Effector memory CD4-positive, alpha-beta T cell (primary cell): Measurements from ENCODE around the gene LGALS9B.
"Not testable (repeated sequence)": the region's sequence is repeated elsewhere in the genome, so short reads cannot be mapped to it uniquely, and the experiment has no call there.

Source experiments
- DNase-seq, 3 donors: peaks; one replicate each; pipeline ENCODE4 v3.0.0-alpha.2; 2020
- H3K27ac ChIP-seq: 2 replicates; pipeline ENCODE4 v1.7.0; 2013; ENCODE audit warnings: mild to moderate bottlenecking, low read length, moderate library complexity; ENCODE audit not compliant: insufficient read depth, poor library complexity, severe bottlenecking
- H3K27me3 ChIP-seq: replicated peaks from 2 replicates; pipeline ENCODE4 v1.7.0; 2013; ENCODE audit warnings: mild to moderate bottlenecking, low read length; ENCODE audit not compliant: insufficient read depth, control insufficient read depth, poor library complexity, severe bottlenecking
- H3K36me3 ChIP-seq: 2 replicates; pipeline ENCODE4 v1.7.0; 2013; ENCODE audit warnings: mild to moderate bottlenecking, low read length, moderate library complexity; ENCODE audit not compliant: control insufficient read depth, insufficient read depth
- H3K4me1 ChIP-seq: 2 replicates; pipeline ENCODE4 v1.7.0; 2013; ENCODE audit warnings: low read length, mild to moderate bottlenecking; ENCODE audit not compliant: control insufficient read depth, insufficient read depth, poor library complexity, severe bottlenecking
- H3K4me3 ChIP-seq: 2 replicates; pipeline ENCODE4 v1.7.0; 2013; ENCODE audit warnings: low read length, low read depth, mild to moderate bottlenecking; ENCODE audit not compliant: insufficient read depth, poor library complexity, severe bottlenecking
- H3K9me3 ChIP-seq: 2 replicates; pipeline ENCODE4 v1.7.0; 2013; ENCODE audit warnings: mild to moderate bottlenecking, low read length, moderate library complexity; ENCODE audit not compliant: control insufficient read depth

The LGALS9B gene

DNA sequence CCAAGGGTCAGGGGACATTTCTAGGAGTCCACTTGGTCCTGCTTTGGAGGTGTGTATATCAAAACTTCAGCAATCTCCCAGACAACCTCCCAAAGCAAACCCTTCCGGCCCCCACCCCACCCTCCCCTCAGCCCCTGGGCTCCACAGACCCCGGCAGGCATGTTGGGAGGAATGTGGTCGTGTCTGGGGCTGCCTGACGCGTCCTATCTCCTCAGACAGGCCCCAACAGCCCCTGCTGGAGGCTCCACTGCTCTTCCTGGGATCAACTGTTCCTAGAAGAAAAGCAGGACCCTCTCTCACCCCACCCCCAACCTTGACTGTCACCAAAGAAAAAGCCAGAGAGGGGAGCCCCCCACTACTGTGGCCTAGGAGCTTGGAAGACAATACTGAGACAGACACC is 28.1 kb upstream of the LGALS9B start:
- H3K4me1 ChIP-seq, DNase-seq, H3K4me3 ChIP-seq, H3K27me3 ChIP-seq, H3K27ac ChIP-seq, H3K9me3 ChIP-seq, H3K36me3 ChIP-seq: not testable (repeated sequence)

DNA sequence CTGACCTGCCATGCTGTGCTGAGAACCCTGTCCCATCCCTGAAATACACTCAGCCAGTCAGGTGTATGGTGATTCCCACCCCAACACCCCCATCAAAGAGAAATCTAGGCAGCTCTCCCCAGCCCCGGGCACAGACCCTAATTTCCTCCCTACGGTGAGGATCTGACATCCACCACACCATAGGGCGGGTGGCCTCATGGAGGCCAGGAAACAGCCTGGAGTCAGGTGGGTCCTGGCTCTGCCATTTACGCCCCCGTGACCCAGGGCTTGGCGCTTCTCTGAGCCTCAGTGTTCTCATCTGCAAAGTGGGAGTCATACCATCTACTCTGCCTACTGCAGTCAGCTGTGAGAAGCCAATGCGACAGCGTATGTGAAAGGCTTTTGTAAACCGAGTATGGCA is 27.4 kb upstream of the LGALS9B start:
- not testable (repeated sequence) for H3K4me3 ChIP-seq, DNase-seq, H3K4me1 ChIP-seq, H3K36me3 ChIP-seq, H3K9me3 ChIP-seq, H3K27me3 ChIP-seq, H3K27ac ChIP-seq

DNA sequence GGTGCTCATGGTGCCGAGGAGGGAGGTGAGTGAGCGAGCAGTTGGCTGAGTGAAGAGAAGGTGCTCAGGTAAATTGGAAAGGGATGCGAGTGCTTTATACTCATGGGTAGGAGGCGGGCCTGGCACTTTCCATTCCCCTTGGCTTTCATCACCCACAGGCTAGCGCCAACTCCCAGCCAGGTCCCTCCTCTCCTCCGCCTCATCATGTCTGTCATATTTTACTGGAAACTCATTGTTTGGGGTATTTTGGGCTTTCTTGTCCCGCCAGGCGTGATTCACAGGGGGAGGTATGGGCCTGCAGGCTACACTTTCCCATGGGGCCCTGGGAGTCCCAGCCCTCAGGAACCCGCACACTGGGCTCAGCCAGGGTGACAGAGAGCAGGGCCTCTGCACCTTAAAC is 26.8 kb upstream of the LGALS9B start:
- H3K27ac ChIP-seq, DNase-seq, H3K4me3 ChIP-seq, H3K36me3 ChIP-seq, H3K9me3 ChIP-seq, H3K27me3 ChIP-seq, H3K4me1 ChIP-seq: not testable (repeated sequence)

DNA sequence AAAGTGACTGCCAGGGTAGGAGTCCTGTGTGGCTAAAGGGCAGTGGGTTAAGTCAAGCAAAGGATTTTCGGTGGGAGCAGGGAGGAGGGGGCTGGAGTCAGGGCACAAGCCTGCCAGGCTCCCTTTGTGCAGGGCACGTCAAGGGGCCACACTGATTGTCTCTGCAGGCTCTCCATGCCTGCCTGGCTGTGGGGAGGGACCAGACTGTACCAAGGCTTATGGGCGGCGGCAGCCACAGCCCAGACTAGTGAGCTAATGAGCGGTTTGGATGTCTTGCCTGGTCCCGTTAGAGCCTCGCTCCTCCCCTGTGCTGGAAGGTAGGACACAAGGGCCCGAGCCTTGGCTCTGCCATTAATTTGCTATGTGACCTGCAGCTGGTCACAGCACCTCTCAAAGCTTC is 25.6 kb upstream of the LGALS9B start:
- H3K4me3 ChIP-seq, H3K27ac ChIP-seq, H3K9me3 ChIP-seq, H3K36me3 ChIP-seq, H3K27me3 ChIP-seq, H3K4me1 ChIP-seq, DNase-seq: not testable (repeated sequence)

DNA sequence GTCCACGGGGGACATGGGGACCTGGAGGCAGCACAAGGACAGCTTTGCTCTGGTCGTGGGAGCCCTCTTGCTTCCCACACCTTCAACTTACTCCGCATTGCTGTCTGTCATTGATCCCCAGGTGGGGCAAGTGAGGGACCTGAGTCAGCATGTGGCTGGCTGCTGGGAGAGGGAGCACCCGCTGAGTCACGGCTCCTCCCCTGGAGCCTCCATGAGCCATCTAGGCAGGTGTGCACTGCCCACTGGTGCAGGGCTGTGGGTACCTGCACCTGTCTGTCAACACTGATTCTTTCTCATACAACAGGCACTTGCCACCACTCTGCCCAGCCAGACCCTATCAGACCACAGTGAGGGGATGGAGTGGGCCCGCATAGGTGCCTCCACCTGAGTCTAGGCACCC is 24.8 kb upstream of the LGALS9B start:
- H3K9me3 ChIP-seq, H3K27me3 ChIP-seq, H3K36me3 ChIP-seq, H3K4me3 ChIP-seq, DNase-seq, H3K4me1 ChIP-seq, H3K27ac ChIP-seq: not testable (repeated sequence)

DNA sequence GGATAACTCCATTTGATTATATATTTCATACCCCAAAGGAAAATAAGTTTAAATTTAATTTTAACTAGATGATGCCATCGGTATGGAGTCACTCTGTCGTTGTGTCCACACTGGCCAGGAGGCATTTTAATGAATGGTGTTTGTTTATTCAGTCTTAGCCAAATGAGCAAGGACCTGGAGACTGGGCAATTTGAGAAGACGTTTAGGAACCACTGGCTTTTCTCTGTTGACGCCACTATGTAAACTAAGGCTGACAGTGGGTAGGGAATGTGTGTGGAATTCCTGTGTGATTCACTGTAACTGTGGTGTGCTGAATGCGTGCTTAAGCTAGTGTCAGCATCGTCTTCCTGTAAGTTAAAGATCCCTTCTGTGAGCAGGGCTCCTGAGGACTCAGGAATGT is 17.6 kb upstream of the LGALS9B start:
- H3K36me3 ChIP-seq, H3K9me3 ChIP-seq, DNase-seq, H3K27me3 ChIP-seq, H3K4me1 ChIP-seq, H3K4me3 ChIP-seq, H3K27ac ChIP-seq: not testable (repeated sequence)

DNA sequence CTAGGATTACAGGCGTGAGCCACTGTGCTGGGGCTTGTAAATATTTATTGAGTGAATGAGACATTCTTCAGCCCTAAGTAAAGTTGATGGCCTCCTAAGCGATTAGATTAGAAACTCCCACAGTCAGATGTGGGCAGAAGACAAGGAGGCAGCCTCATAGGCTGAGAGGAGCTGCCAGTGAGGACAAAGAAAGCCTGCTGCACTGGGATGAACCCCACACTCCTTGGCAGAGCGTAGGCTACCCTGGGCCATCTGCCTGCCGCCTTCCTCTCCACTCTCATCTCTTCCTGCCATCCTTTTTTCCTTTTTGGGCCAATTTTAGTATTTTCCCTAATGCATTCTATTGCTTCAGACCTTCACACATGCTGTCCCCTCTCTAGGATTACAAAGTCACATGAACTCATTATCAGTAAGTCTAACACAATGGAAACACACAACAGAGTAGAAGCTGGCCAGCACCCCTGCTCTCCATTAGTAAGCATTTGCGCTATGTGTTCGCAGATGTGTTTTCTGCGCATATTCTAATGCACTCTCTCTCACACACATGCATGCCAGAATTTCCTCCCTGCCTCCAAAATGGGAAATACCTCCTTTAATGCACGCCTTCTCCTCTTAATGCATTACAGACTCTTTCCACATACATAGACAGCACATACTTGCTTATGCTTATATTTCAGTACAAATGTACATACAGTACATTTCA is 12.7 kb upstream of the LGALS9B start:
- DNase-seq = not testable (repeated sequence)

DNA sequence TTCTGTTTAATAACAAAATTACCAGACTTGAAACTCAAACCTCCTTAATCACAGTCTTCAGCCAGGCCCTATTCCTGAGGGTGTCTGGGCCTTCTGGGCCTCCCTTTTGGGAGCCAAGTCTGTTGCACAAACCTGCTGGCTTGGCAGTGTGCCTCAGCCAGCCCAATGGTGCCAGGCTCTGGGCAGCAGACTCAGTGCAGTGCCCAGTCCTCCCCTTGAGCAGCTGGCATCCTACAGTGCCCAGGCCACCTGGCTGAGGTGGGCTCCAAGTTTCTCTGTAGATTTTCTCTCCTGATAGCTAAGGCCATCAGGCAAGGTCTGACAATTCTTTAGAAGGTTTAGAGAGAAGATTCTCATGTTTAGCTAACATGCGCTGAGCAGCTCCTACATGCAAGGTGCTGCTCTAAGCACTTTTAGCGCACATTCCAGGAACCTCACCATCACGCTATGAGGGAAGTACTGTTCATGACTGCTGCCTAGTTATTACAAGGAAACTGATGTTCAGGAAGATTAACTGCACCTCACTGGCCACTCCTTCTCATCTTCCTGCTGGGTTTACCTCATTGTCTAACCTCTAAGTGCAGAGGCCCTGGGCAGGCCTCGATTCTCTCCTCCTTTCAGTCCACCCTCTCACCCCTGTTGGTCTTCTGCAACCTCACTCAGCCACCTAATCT is 10.2 kb upstream of the LGALS9B start:
- not testable (repeated sequence) for H3K4me1 ChIP-seq, H3K27ac ChIP-seq, H3K9me3 ChIP-seq, H3K36me3 ChIP-seq, DNase-seq, H3K4me3 ChIP-seq, H3K27me3 ChIP-seq

More for the DNA sequence above, 12.7 kb upstream of the LGALS9B start:
- not testable (repeated sequence) for H3K36me3 ChIP-seq, H3K27me3 ChIP-seq, H3K4me1 ChIP-seq, H3K9me3 ChIP-seq, H3K4me3 ChIP-seq, H3K27ac ChIP-seq

DNA sequence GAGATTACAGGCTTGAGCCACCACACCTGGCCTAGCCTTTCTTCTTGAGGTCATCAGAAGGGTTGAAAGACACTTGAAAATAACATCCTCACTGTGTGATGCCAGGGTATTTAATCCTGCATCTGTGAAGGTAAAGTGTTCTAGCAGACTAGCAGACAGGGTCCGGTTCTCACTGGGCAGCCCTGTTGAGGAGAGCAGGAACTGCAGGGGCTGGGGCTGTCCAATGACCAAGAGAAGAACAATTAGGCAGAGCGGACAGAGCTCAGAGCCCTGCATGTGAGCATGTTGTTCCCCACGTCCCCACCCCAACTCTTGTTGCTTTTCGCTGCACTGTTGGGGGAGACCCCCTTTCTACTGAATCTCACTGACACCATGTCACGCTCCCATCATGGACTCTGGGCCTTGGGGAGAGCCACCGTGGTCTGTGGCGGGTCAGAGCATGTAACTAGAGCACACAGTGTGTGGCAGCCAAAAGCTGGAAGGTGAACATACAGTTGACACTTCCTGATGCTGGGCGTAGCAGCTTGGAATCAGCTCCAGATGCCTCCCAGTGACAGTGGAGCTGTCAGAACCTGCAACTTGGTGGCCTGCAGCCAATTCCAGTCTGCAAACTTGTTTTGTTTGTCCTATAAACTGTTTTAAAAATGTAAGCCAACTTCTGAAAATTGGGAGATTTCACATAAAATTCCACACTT is 7.9 kb upstream of the LGALS9B start:
- not testable (repeated sequence) for H3K4me3 ChIP-seq, H3K4me1 ChIP-seq, H3K36me3 ChIP-seq, H3K9me3 ChIP-seq, H3K27ac ChIP-seq, H3K27me3 ChIP-seq, DNase-seq

DNA sequence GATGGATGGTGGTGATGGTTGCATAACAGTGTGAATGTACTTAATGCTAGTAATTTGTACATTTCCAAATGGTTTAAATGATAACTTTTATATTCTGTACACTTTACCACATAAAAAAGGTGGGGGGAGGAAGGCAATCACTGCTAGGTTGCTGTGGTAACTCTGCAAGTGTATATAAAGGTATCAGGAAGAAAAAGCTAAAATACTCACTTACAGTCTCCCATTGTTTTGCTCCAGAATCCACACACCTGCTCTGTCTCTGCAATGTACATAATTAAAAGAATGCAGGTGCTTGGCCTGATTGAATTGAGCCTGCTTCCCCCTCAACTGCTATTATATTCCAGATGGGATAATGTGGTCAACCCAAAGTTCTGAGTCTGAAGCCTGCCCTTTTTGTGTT is 6.7 kb upstream of the LGALS9B start:
- not testable (repeated sequence) for H3K27me3 ChIP-seq, H3K9me3 ChIP-seq, H3K27ac ChIP-seq, H3K4me1 ChIP-seq, H3K4me3 ChIP-seq, DNase-seq, H3K36me3 ChIP-seq
